ENCODE results near the gene SLC35F6.

SLC35F6 gene

GRCh38 chr2:26770986-26771586 lies 7.0 kb downstream of the SLC35F6 start:
- DNase-seq (ENCODE audit: low read depth, low spot score) = no peak
- Histone ChIP-seq H3K36me3 (ENCODE audit: control insufficient read depth, insufficient read depth, low read length) (no peaks in the 10 kb centered on the region), H3K27ac (ENCODE audit: low read length) (no peak overlapping the region), H3K4me1 (ENCODE audit: control insufficient read depth, insufficient read depth, low read length) (0 out of 2 replicates have a peak, but pooled peaks cover 1% of the 10 kb centered on the region), H3K4me3 (ENCODE audit: low read length) (no peak overlapping the region), H3K9me3 (ENCODE audit: control insufficient read depth, insufficient read depth, low read length) (no peaks in the 10 kb centered on the region), H3K27me3 (ENCODE audit: control insufficient read depth, insufficient read depth, low read length) (no peaks in the 10 kb centered on the region)
- WGBS (ENCODE audit: insufficient coverage, insufficient read length) = no CpG with 5 or more reads among the region's 6 CpGs

DNA sequence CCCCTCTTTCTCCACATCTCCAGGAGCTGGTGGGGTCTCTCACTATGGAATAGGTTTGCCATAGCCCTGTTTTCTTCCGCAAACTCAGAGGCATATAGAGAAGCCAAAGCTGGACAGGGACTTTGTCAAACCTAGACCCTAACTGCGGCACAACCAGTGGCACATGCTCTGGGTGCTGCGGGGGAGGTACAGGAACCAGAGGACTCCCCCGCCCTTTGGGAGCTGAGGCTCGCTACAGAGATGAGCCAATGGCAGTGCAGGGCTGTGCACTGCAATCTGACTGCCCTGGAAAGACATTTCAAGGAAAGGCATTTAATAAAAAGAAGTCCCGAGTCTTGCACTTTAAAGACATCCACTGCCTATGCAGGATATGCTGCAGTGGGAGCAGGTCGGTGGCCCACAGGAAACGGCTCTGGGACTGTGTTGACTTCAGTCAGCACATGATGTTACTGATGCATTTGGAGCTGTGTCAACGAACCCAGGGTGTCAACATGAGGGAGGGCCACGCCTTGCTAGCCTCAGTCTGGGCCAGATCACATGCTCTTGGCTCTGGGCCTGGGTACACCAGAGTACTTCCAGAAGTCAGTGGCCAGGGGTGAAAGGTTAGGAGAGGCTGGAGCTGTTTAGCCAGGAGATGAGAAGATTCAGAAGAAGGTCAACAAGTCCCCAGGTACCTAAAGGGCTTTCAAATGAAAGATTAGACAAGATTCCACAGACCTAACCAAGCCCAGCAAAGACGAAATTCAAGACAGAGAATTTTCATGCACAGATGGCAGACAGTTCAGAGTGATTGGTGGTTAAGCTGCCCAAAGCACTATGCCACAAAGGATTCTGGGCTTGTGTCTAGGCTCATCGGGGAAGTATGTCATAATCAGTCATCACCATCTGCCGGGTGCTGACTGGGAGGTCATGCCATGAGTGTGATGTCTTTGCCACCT lies 8.2 kb downstream of the SLC35F6 start:
- Histone ChIP-seq H3K27me3 (ENCODE audit: control insufficient read depth, insufficient read depth, low read length) (no peaks in the 10 kb centered on the region), H3K9me3 (ENCODE audit: control insufficient read depth, insufficient read depth, low read length) (no peaks in the 10 kb centered on the region), H3K4me1 (ENCODE audit: control insufficient read depth, insufficient read depth, low read length) (0 out of 2 replicates have a peak, but pooled peaks cover 1% of the 10 kb centered on the region), H3K27ac (ENCODE audit: low read length) (no peak overlapping the region), H3K4me3 (ENCODE audit: low read length) (no peak overlapping the region), H3K36me3 (ENCODE audit: control insufficient read depth, insufficient read depth, low read length) (no peaks in the 10 kb centered on the region)
- WGBS (ENCODE audit: insufficient coverage, insufficient read length) = no CpG with 5 or more reads among the region's 13 CpGs
- no peak for DNase-seq (ENCODE audit: low read depth, low spot score)

DNA sequence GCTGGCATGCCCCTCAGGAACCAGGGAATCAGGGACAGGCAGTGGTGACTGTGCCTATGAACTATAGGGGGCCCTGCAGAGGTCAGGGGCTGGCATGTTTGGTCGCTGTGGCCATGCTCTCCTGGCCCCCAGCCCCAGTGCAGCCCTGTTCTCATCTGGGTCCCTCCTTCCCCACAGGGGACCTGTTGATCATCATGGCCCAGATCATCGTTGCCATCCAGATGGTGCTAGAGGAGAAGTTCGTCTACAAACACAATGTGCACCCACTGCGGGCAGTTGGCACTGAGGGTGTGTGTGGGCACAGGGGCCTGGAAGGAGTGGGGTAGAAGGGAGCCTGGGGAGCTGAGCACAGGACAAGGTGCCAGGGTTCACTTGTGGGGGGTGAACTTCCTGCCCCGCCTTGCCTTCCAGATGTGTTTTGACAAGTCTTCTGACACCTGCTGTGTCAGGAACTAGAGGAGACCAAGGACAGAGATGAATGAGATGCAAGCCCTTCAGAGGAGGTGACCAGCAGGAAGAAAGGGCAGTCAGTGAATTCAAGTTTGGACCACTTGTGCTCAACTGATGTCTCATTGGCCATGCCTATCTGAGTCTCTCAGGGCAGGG lies 12.2 kb downstream of the SLC35F6 start:
- WGBS (ENCODE audit: insufficient coverage, insufficient read length) = no CpG with 5 or more reads among the region's 5 CpGs
- Histone ChIP-seq H3K36me3 (ENCODE audit: control insufficient read depth, insufficient read depth, low read length) (peaks cover 4% of the 10 kb centered on the region; the same call in 1 of the 2 replicates), H3K4me3 (ENCODE audit: low read length) (no peak overlapping the region), H3K27me3 (ENCODE audit: control insufficient read depth, insufficient read depth, low read length) (no peaks in the 10 kb centered on the region), H3K9me3 (ENCODE audit: control insufficient read depth, insufficient read depth, low read length) (no peaks in the 10 kb centered on the region), H3K4me1 (ENCODE audit: control insufficient read depth, insufficient read depth, low read length) (0 out of 2 replicates have a peak, but pooled peaks cover 1% of the 10 kb centered on the region), H3K27ac (ENCODE audit: low read length) (no peak overlapping the region)
- no peak for DNase-seq (ENCODE audit: low read depth, low spot score)

GRCh38 chr2:26778098-26778497 lies 14.0 kb downstream of the SLC35F6 start:
- Histone ChIP-seq H3K4me1 (ENCODE audit: control insufficient read depth, insufficient read depth, low read length) (no peaks in the 10 kb centered on the region), H3K27ac (ENCODE audit: low read length) (no peak overlapping the region), H3K27me3 (ENCODE audit: control insufficient read depth, insufficient read depth, low read length) (no peaks in the 10 kb centered on the region), H3K4me3 (ENCODE audit: low read length) (no peak overlapping the region), H3K36me3 (ENCODE audit: control insufficient read depth, insufficient read depth, low read length) (peaks cover 4% of the 10 kb centered on the region; the same call in 1 of the 2 replicates), H3K9me3 (ENCODE audit: control insufficient read depth, insufficient read depth, low read length) (no peaks in the 10 kb centered on the region)
- WGBS (ENCODE audit: insufficient coverage, insufficient read length) = no CpG with 5 or more reads among the region's 18 CpGs
- no peak for DNase-seq (ENCODE audit: low read depth, low spot score)

- no peak overlapping the region for H3K4me3 ChIP-seq (ENCODE audit: low read length)
- no peak for DNase-seq (ENCODE audit: low read depth, low spot score)
- H3K27ac ChIP-seq (ENCODE audit: low read length) = no peak overlapping the region
- H3K9me3 ChIP-seq (ENCODE audit: control insufficient read depth, insufficient read depth, low read length) = no peaks in the 10 kb centered on the region
- peaks cover 4% of the 10 kb centered on the region; the same call in 1 of the 2 replicates for H3K36me3 ChIP-seq (ENCODE audit: control insufficient read depth, insufficient read depth, low read length)
- no peaks in the 10 kb centered on the region for H3K4me1 ChIP-seq (ENCODE audit: control insufficient read depth, insufficient read depth, low read length)
- no CpG with 5 or more reads among the region's 3 CpGs for WGBS (ENCODE audit: insufficient coverage, insufficient read length)
- H3K27me3 ChIP-seq (ENCODE audit: control insufficient read depth, insufficient read depth, low read length) = no peaks in the 10 kb centered on the region
Measured at GRCh38 chr2:26778507-26778906, 14.4 kb downstream of the SLC35F6 start.

- no peaks in the 10 kb centered on the region for H3K27me3 ChIP-seq (ENCODE audit: control insufficient read depth, insufficient read depth, low read length)
- WGBS (ENCODE audit: insufficient coverage, insufficient read length) = no CpG with 5 or more reads among the region's 4 CpGs
- no peak overlapping the region for H3K4me3 ChIP-seq (ENCODE audit: low read length)
- no peak for DNase-seq (ENCODE audit: low read depth, low spot score)
- no peaks in the 10 kb centered on the region for H3K4me1 ChIP-seq (ENCODE audit: control insufficient read depth, insufficient read depth, low read length)
- H3K9me3 ChIP-seq (ENCODE audit: control insufficient read depth, insufficient read depth, low read length) = no peaks in the 10 kb centered on the region
- no peak overlapping the region for H3K27ac ChIP-seq (ENCODE audit: low read length)
- peaks cover 4% of the 10 kb centered on the region; the same call in 1 of the 2 replicates for H3K36me3 ChIP-seq (ENCODE audit: control insufficient read depth, insufficient read depth, low read length)
Measured at GRCh38 chr2:26780203-26780760, 16.2 kb downstream of the SLC35F6 start.

GRCh38 chr2:26782876-26783704 lies 19.0 kb downstream of the SLC35F6 start:
- Histone ChIP-seq H3K4me1 (ENCODE audit: control insufficient read depth, insufficient read depth, low read length) (no peaks in the 10 kb centered on the region), H3K4me3 (ENCODE audit: low read length) (no peak overlapping the region), H3K27ac (ENCODE audit: low read length) (no peak overlapping the region), H3K36me3 (ENCODE audit: control insufficient read depth, insufficient read depth, low read length) (peaks cover 2% of the 10 kb centered on the region; the same call in 1 of the 2 replicates), H3K9me3 (ENCODE audit: control insufficient read depth, insufficient read depth, low read length) (no peaks in the 10 kb centered on the region), H3K27me3 (ENCODE audit: control insufficient read depth, insufficient read depth, low read length) (no peaks in the 10 kb centered on the region)
- DNase-seq (ENCODE audit: low read depth, low spot score) = no peak
- no CpG with 5 or more reads among the region's 12 CpGs for WGBS (ENCODE audit: insufficient coverage, insufficient read length)

DNA sequence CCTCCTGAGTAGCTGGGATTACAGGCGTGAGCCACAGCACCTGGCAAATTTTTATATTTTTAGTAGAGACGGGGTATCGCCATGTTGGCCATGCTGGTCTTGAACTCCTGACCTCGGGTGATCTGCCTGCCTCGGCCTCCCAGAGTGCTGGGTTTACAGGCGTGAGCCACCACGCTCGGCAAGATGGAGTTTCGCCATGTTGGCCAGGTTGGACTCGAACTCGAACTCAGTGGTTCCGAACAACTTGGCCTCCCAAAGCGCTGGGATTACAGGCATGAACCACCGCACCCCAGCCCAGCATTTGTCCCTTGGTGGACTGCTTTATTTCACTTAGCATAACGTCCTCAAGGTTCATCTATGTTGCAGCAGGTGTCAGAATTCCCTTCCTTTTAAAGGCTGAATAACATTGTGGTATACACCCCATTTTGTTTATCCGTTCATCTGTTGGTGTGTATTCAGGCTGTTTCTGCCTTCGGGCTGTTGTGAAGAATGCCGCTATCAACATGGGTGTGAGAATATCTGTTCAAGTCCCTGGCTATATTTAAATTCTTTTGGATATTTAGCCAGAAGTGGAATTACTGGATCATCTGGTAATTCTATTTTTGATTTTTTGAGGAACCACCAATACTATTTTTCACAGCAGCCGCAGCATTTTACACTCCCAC lies 20.6 kb downstream of the SLC35F6 start:
- H3K9me3 ChIP-seq (ENCODE audit: control insufficient read depth, insufficient read depth, low read length) = no peaks in the 10 kb centered on the region
- no peaks in the 10 kb centered on the region for H3K4me1 ChIP-seq (ENCODE audit: control insufficient read depth, insufficient read depth, low read length)
- no peaks in the 10 kb centered on the region for H3K27me3 ChIP-seq (ENCODE audit: control insufficient read depth, insufficient read depth, low read length)
- no peaks in the 10 kb centered on the region for H3K36me3 ChIP-seq (ENCODE audit: control insufficient read depth, insufficient read depth, low read length)
- H3K4me3 ChIP-seq (ENCODE audit: low read length) = no peak overlapping the region
- H3K27ac ChIP-seq (ENCODE audit: low read length) = no peak overlapping the region
- WGBS (ENCODE audit: insufficient coverage, insufficient read length) = no CpG with 5 or more reads among the region's 19 CpGs
- no peak for DNase-seq (ENCODE audit: low read depth, low spot score)

GRCh38 chr2:26785431-26786206 lies 21.5 kb downstream of the SLC35F6 start, which contains the start of gene CENPA:
Gene CENPA (plus strand): TSS chr2:26786056. CDS start chr2:26786197, 141 bp downstream.
- no peaks in the 10 kb centered on the region for H3K4me1 ChIP-seq (ENCODE audit: control insufficient read depth, insufficient read depth, low read length)
- peak; percentile 99 for DNase-seq (ENCODE audit: low read depth, low spot score)
- H3K27me3 ChIP-seq (ENCODE audit: control insufficient read depth, insufficient read depth, low read length) = no peaks in the 10 kb centered on the region
- no CpG with 5 or more reads among the region's 55 CpGs for WGBS (ENCODE audit: insufficient coverage, insufficient read length)
- H3K36me3 ChIP-seq (ENCODE audit: control insufficient read depth, insufficient read depth, low read length) = no peaks in the 10 kb centered on the region
- H3K9me3 ChIP-seq (ENCODE audit: control insufficient read depth, insufficient read depth, low read length) = no peaks in the 10 kb centered on the region
- H3K27ac ChIP-seq (ENCODE audit: low read length) = no peak within 1 kb of the TSS
- peak within 1 kb of the TSS; percentile 75 for H3K4me3 ChIP-seq (ENCODE audit: low read length)
